Breast epithelium (tissue), 3 donors: ENCODE measurements around the gene C16orf87.

ENCODE experiments used
- POLR2A ChIP-seq: fragments of 450-650 bp; IDR thresholded peaks from one replicate; pipeline ENCODE4 v1.6.1; 2016; ENCODE audit warnings: antibody characterized with exemption, mild to moderate bottlenecking, moderate library complexity
- POLR2AphosphoS5 ChIP-seq, 3 donors: sonication (generic); formaldehyde crosslinking; IDR thresholded peaks; one replicate each; pipeline ENCODE4 v1.6.1; 2017; ENCODE audit warnings: antibody characterized with exemption in 3 of 3
- TF ChIP-seq, protein P1 (sequence below), 3 donors: fragments of 450-650 bp; IDR thresholded peaks; one replicate each; pipeline ENCODE4 v1.5.1; 2016 to 2017; ENCODE audit warnings: antibody characterized with exemption in 3 of 3, mild to moderate bottlenecking in 3 of 3, moderate library complexity in 3 of 3

GRCh38 chr16:46830902-46831647 lies at the start of gene C16orf87:
- TF ChIP-seq, protein P1, sequence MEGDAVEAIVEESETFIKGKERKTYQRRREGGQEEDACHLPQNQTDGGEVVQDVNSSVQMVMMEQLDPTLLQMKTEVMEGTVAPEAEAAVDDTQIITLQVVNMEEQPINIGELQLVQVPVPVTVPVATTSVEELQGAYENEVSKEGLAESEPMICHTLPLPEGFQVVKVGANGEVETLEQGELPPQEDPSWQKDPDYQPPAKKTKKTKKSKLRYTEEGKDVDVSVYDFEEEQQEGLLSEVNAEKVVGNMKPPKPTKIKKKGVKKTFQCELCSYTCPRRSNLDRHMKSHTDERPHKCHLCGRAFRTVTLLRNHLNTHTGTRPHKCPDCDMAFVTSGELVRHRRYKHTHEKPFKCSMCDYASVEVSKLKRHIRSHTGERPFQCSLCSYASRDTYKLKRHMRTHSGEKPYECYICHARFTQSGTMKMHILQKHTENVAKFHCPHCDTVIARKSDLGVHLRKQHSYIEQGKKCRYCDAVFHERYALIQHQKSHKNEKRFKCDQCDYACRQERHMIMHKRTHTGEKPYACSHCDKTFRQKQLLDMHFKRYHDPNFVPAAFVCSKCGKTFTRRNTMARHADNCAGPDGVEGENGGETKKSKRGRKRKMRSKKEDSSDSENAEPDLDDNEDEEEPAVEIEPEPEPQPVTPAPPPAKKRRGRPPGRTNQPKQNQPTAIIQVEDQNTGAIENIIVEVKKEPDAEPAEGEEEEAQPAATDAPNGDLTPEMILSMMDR (IDR thresholded peaks at IDR 0.05) = no peak
- TF ChIP-seq POLR2A (no peak), POLR2AphosphoS5 (IDR thresholded peaks at IDR 0.05) (peak in 1 of 3 donors; percentile 35)
